ENCODE data around the gene LDB1.

Gene LDB1

DNA sequence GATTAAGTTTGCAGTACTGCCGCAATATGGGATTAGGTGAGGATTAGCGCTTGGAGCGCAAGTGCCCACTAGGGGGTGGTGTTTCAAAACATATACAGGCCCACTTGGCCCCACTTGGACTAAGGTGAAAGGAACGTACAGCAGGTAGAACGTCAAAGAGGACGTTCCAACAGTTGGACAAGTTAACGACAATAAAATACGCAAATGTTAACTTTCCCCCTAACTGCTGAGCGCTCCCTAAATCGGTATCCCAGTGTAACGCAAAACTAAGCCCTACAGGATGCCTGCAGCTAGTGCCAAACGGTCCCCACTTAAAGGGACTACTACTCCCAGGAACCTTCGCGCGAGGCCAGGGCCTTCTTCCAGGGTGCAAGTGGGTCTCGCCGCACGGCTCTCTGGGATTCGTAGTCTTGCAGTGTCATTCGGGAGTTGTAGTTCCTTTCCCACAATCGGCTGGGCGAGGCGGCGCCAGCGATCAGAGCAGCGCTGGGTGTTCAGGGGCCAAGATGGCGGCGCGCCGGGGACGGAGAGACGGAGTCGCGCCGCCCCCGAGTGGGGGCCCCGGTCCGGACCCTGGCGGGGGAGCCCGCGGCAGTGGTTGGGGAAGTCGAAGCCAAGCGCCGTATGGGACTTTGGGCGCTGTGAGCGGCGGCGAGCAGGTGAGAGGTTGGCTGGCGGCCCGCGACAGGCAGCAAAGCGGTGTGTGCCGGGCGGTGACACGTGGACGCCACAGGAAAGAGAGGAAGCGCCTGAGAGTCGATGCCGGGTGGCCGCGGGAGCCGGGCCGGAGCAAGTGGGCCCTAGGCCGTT lies 12.6 kb upstream of the LDB1 start, which contains the start of gene PPRC1:
Gene PPRC1 (plus strand): TSS at position 478 of the 810 bp plus-strand sequence. CDS start 29 bp downstream, at position 507.
- peak; percentile 88 for TF ChIP-seq SUZ12 (IDR thresholded peaks at IDR 0.05)
- peak; percentile 70; the same call in 1 of the 2 replicates for TF ChIP-seq NFRKB (IDR thresholded peaks at IDR 0.05)
- TF ChIP-seq FOXK2 (IDR thresholded peaks at IDR 0.05): no peak
- peak; percentile 76; the same call in 1 of the 2 replicates for TF ChIP-seq L3MBTL2 (conservative IDR thresholded peaks at IDR 0.05)
- peak; percentile 86 for TF ChIP-seq ELF4 (IDR thresholded peaks at IDR 0.05)
- no peak for TF ChIP-seq TARDBP (IDR thresholded peaks at IDR 0.05)
- CTCF ChIA-PET: interaction anchor here (1.0 to 1.6 kb wide), 5 partner anchors 10 to 98 kb away, joined by 3 to 4 read pairs (median 4); no protein-coding TSS in a partner anchor
- POLR2A ChIA-PET: interaction anchor here (0.6 to 2.0 kb wide), 4 partner anchors 18 to 28 kb away, joined by 3 to 5 read pairs (median 4); partner anchors contain the start of gene NOLC1
- DNase-seq (ENCODE audit: extremely low spot score): peak; percentile 98

DNA sequence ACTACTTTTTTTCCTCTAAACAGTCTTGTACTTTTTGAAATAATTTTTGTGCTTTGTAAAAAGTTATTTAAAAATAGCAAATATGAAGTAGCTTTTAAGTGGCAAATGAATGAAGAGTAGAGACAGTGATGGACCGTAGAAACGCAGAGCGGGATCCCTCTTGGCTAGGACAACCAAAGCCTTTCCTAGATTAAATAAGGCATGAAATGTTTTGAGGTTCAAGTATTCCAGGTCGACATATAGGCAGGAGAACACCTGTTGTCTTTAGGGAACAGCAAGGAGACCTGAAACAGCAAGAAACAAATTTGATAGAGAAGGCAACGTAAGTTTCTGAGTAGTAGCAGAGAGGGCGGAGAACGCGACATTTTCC lies 12.0 kb upstream of the LDB1 start:
- TF ChIP-seq HDGF (IDR thresholded peaks at IDR 0.05; ENCODE audit: borderline replicate concordance) (no peak), ZNF384 (IDR thresholded peaks at IDR 0.05) (no peak), FOXK2 (IDR thresholded peaks at IDR 0.05) (no peak), BHLHE40 (IDR thresholded peaks at IDR 0.05; ENCODE audit: borderline replicate concordance) (no peak), SUZ12 (IDR thresholded peaks at IDR 0.05) (no peak), NFRKB (IDR thresholded peaks at IDR 0.05) (no peak), TARDBP (IDR thresholded peaks at IDR 0.05) (no peak)
- POLR2A ChIA-PET: interaction anchor here (0.6 to 2.0 kb wide), 4 partner anchors 17 to 29 kb away, joined by 3 to 5 read pairs (median 4); partner anchors contain the start of gene NOLC1
- DNase-seq (ENCODE audit: extremely low spot score): no peak
- CTCF ChIA-PET: interaction anchor here (0.6 to 1.6 kb wide), 8 partner anchors 9 to 366 kb away, joined by 3 to 6 read pairs (median 4); no protein-coding TSS in a partner anchor

DNA sequence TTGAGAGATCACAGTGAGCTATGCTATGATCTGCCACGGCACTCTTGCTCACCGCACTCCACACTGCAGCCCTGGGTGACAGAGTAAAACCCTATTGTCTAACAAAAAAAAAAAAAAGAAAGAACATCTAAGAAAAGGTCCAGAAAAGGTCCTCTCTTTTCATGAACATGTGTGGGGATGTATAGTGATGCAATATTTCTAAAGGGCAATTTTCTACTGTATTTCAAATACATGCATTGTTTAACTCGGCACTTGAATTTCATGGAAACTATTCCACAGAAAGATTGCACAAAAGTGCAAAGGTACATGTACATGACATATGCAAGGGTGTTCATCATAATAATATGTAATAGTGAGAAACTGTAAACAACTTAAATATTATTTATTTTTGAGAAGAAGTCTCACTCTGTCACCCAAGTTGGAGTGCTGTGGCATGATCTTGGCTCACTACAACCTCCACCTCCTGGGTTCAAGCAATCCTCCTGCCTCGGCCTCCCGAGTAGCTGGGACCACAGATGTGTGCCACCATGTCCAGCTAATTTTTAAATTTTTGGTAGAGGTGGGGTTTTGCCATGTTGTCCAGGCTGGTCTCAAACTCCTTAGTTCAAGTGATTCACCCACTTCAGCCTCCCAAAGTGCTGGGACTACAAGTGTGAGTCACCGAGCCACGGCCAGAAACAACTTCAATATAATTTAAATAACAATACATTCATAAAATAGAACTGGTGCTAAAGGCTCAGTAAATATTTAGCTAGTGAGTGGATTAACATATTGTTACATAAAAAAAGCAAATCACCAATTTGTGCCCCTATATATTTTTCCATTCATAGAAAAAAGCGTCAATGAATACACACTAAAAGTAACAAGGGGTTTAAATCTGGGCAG lies 11.4 kb upstream of the LDB1 start:
- no peak for DNase-seq (ENCODE audit: extremely low spot score)
- POLR2A ChIA-PET: interaction anchor here (1.3 to 2.0 kb wide), 2 partner anchors 17 to 19 kb away, joined by 5 read pairs; no protein-coding TSS in a partner anchor
- CTCF ChIA-PET: interaction anchor here (0.6 to 1.6 kb wide), 8 partner anchors 9 to 365 kb away, joined by 3 to 6 read pairs (median 4); no protein-coding TSS in a partner anchor
- TF ChIP-seq L3MBTL2 (conservative IDR thresholded peaks at IDR 0.05): no peak

DNA sequence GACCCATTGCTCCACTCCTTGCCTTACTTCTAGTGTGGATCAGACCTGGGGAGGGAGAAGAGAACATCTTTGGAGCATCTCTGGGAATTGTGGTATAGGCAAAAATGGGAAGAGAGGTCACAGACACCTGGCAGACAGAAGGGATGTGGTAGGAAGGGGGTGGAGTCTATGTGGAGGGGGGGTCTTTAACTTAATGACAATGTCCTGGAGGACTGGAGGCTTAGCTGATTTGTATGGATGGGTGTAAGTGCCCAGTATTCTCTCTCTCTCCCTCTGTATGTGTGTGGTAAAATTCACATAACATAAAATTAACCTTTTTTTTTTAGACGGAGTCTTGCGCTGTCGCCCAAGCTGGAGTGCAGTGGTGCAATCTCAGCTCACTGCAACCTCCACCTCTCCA lies 3.1 kb upstream of the LDB1 start:
- TF ChIP-seq LEF1 (IDR thresholded peaks at IDR 0.05; ENCODE audit: borderline replicate concordance) (no peak), BHLHE40 (IDR thresholded peaks at IDR 0.05; ENCODE audit: borderline replicate concordance) (no peak), FOXA1 (IDR thresholded peaks at IDR 0.05) (no peak), CTBP1 (IDR thresholded peaks at IDR 0.05; ENCODE audit: borderline replicate concordance) (no peak)
- ChIA-PET CTCF (interaction anchor here (1.3 kb wide), 1 partner anchor 9 kb away, joined by 3 read pairs; the partner anchor contains the start of gene PPRC1), POLR2A (interaction anchor here (1.0 to 1.2 kb wide), 3 partner anchors 8 to 47 kb away, joined by 3 to 4 read pairs (median 3); no protein-coding TSS in a partner anchor)
- no peak for DNase-seq (ENCODE audit: extremely low spot score)

DNA sequence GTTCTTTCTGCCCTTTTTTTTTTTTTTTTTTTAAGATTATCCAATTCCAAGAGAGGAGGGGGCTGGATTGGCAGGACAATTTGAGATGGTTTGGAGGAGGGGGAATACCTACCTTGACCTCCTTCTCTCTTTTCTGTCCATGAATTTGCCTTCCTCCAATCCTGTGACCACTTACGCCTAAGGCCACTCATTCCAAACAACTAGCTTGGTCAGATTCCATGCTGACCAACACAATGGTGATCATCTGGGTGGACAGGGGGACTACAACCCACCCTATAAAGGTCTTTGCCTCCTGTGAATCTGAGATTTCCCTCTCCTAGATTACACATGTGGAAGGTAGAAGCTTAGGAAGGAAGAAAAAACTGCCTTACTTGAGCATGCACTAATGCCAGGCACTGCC lies 2.3 kb upstream of the LDB1 start:
- TF ChIP-seq BHLHE40 (IDR thresholded peaks at IDR 0.05; ENCODE audit: borderline replicate concordance): no peak
- no peak for TF ChIP-seq SP1 (IDR thresholded peaks at IDR 0.05)
- TF ChIP-seq FOXM1 (IDR thresholded peaks at IDR 0.05; ENCODE audit: borderline replicate concordance): no peak
- no peak for TF ChIP-seq LEF1 (IDR thresholded peaks at IDR 0.05; ENCODE audit: borderline replicate concordance)
- TF ChIP-seq ELF4 (IDR thresholded peaks at IDR 0.05): no peak
- TF ChIP-seq SUZ12 (IDR thresholded peaks at IDR 0.05): no peak
- no peak for TF ChIP-seq L3MBTL2 (conservative IDR thresholded peaks at IDR 0.05)
- TF ChIP-seq FOXK2 (IDR thresholded peaks at IDR 0.05): no peak
- no peak for TF ChIP-seq TARDBP (IDR thresholded peaks at IDR 0.05)
- no peak for TF ChIP-seq ZNF384 (IDR thresholded peaks at IDR 0.05)
- no peak for TF ChIP-seq HDGF (IDR thresholded peaks at IDR 0.05; ENCODE audit: borderline replicate concordance)
- TF ChIP-seq CTBP1 (IDR thresholded peaks at IDR 0.05; ENCODE audit: borderline replicate concordance): no peak
- ChIA-PET POLR2A (interaction anchor here (0.7 to 1.2 kb wide), 2 partner anchors 13 to 47 kb away, joined by 3 read pairs; no protein-coding TSS in a partner anchor), CTCF (interaction anchor here (1.3 kb wide), 1 partner anchor 10 kb away, joined by 3 read pairs; the partner anchor contains the start of gene PPRC1)
- DNase-seq (ENCODE audit: extremely low spot score): no peak

DNA sequence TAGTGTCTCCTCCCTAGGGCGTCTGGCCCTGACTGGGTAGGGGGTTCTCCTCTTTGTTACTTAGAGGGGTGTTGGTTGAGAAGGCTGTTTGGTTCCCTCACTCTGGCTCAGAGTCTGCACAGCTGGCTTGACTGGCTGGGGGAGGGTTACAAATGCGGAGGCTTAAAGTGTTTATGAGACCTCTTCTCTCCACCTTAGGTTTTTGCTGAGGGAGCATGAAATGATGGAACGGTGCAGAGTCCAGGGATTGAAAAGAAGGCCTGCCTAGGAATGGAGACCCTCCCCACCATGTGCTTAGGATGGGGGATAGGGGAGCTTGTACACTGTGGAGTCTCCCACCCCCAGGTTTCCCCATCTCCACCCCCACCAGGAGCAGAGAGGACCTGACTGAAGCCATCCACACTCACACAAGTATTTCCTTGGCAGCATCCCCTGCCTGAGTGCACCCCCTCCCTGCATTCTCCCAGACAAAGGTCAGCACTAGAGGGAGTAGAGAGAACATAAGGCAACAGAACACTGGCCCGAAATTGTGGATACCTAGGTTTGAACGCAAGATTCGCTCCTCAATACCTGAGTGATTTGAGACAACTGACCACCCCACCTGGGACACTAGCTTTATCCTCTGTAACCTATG lies 1.7 kb upstream of the LDB1 start:
- DNase-seq (ENCODE audit: extremely low spot score): no peak
- ChIA-PET POLR2A (interaction anchor here (0.7 to 1.2 kb wide), 5 partner anchors 13 to 56 kb away, joined by 3 read pairs; partner anchors contain the start of genes HPS6 and NOLC1), CTCF (interaction anchor here (1.2 to 1.3 kb wide), 2 partner anchors 11 kb away, joined by 3 to 4 read pairs; partner anchors contain the start of gene PPRC1)
- TF ChIP-seq SUZ12 (IDR thresholded peaks at IDR 0.05) (no peak), FOXM1 (IDR thresholded peaks at IDR 0.05; ENCODE audit: borderline replicate concordance) (no peak)

DNA sequence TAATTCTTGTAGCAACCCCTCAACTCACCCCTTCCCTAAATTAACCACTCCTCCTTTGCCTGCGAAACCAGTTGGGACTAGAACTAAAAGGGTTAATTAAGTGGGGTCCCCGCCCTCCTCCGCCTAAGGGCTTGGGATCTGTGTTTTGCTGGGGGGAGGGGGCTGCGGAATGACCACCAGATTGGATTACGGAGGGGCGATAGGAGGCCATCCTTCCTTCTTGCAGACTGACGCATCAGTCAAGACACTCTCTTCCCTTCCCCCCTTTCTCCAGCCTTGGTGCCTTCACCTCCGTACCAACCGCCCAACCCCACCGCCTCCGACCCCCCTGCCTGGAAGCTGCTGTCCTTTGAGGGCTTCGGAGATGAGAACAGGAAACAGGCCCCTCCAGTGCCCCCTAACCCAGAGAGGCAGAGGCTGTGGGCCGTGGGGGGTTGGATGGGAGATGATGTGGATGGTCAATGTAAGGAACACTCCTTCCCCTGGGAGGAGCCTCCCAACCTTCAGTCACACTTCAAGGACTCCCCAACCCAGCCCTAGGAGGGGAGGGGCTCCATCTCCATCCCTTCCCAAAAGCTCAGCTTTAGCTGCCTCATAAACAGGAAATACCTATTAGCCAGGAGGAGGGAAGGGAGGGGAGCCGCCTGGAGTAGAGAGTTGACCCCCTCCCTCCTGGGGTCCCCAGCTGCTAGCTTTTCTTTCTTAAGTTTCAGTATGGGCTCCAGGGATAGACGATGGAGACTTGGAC lies 997 bp upstream of the LDB1 start:
- TF ChIP-seq ARNT (IDR thresholded peaks at IDR 0.05): no peak
- TF ChIP-seq, protein P1, sequence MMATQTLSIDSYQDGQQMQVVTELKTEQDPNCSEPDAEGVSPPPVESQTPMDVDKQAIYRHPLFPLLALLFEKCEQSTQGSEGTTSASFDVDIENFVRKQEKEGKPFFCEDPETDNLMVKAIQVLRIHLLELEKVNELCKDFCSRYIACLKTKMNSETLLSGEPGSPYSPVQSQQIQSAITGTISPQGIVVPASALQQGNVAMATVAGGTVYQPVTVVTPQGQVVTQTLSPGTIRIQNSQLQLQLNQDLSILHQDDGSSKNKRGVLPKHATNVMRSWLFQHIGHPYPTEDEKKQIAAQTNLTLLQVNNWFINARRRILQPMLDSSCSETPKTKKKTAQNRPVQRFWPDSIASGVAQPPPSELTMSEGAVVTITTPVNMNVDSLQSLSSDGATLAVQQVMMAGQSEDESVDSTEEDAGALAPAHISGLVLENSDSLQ (IDR thresholded peaks at IDR 0.05): no peak
- 0 out of 2 replicates have a peak, but pooled peaks have one; percentile 3 for TF ChIP-seq L3MBTL2 (conservative IDR thresholded peaks at IDR 0.05)
- ChIA-PET POLR2A (interaction anchor here (0.7 to 1.2 kb wide), 3 partner anchors 31 to 56 kb away, joined by 3 read pairs; partner anchors contain the start of genes HPS6 and NOLC1), CTCF (interaction anchor here (1.2 kb wide), 1 partner anchor 11 kb away, joined by 4 read pairs; the partner anchor contains the start of gene PPRC1)
- DNase-seq (ENCODE audit: extremely low spot score): no peak
